Mesothelial cell of epicardium (in vitro differentiated cells): ENCODE data around the gene PPM1A. TPM values are rescaled to one million over a fixed set of nuclear protein-coding genes. Genes with fewer than 3 reads are reported as not detected.

Source experiments
- total RNA-seq: library from RNA; stranded (reverse); gene quantifications from 3 replicates; pipeline ENCODE4 v1.2.1, GENCODE V29; 2021

Gene PPM1A
- total RNA-seq, 1 donor from 2014 or later: 44.3 TPM

Other genes starting within 250 kb of the PPM1A start
- 71.1 to 79.0 TPM (median 72.3 TPM) in 3 replicates for gene PCNX4, start 157.3 kb upstream of the PPM1A start, total RNA-seq
- 32.7 to 33.5 TPM (median 33.0 TPM) in 3 replicates for gene DHRS7, start 83.8 kb upstream of the PPM1A start, total RNA-seq
- gene C14orf39, start 236.8 kb downstream of the PPM1A start, total RNA-seq: 1.3 to 2.3 TPM (median 1.6 TPM) in 3 replicates